Peyer's patch (tissue), 4 donors: ENCODE measurements around the gene HOXA4. TPM values are rescaled to one million over a fixed set of nuclear protein-coding genes. Genes with fewer than 3 reads are reported as not detected.
A peak's percentile ranks its signal among the peaks of the same experiment; 100 is the strongest.

Experiments used
- DNase-seq, 3 donors: peaks; one replicate each; pipeline ENCODE4 v3.0.0-alpha.2; 2017 to 2019
- H3K27ac ChIP-seq, 4 donors: fragments of 200-600 bp; sonication (generic); one replicate each; pipeline ENCODE4 v1.5.1; 2016 to 2019
- H3K27me3 ChIP-seq, 2 donors: fragments of 200-600 bp; sonication (generic); one replicate each; pipeline ENCODE4 v1.5.1; 2019
- H3K36me3 ChIP-seq, 3 donors: fragments of 200-600 bp; sonication (generic); one replicate each; pipeline ENCODE4 v1.5.1; 2016 to 2019
- H3K4me1 ChIP-seq, 4 donors: fragments of 200-600 bp; sonication (generic); one replicate each; pipeline ENCODE4 v1.5.1; 2016 to 2019
- H3K4me3 ChIP-seq, 4 donors: fragments of 200-600 bp; sonication (generic); 1 replicate in 3 of 4; 2 replicates in 1 of 4; pipeline ENCODE4 v1.5.1; 2016 to 2019; ENCODE audit warnings: mild to moderate bottlenecking in 1 of 4
- H3K9me3 ChIP-seq, 4 donors: fragments of 200-600 bp; sonication (generic); one replicate each; pipeline ENCODE4 v1.5.1; 2016 to 2019; ENCODE audit warnings: mild to moderate bottlenecking in 1 of 4
- CTCF ChIP-seq, 6 experiments: fragments of 450-650 bp in 4 of 6; fragments of 200-600 bp in 2 of 6; sonication (generic) in 1 of 6; IDR thresholded peaks; one replicate each; pipeline ENCODE4 v1.5.1; 2017 to 2019; ENCODE audit warnings: antibody characterized with exemption in 6 of 6, mild to moderate bottlenecking in 3 of 6, moderate library complexity in 1 of 6
- POLR2A ChIP-seq, 2 donors: fragments of 450-650 bp; IDR thresholded peaks; one replicate each; pipeline ENCODE4 v1.5.1; 2017; ENCODE audit warnings: antibody characterized with exemption in 2 of 2, mild to moderate bottlenecking in 2 of 2, moderate library complexity in 2 of 2
- total RNA-seq, 4 donors: library from RNA; depleted of rRNA; stranded (reverse); fragments of >200 nt; gene quantifications; one replicate each; pipeline ENCODE4 v1.1.0, GENCODE V29; 2016

The HOXA4 gene
- total RNA-seq, 4 donors from 2014 or later: 2.6 to 11.5 (median 5.9) TPM

GRCh38 chr7:27173956-27174873 lies 43.7 kb upstream of the HOXA4 start, which contains the start of gene HOXA10:
Gene HOXA10 (minus strand): TSS chr7:27174320. CDS start chr7:27174306, 14 bp downstream.
- DNase-seq: peak in 2 of 3 donors; percentile 67 to 75
- Histone ChIP-seq H3K27ac (peak within 1 kb of the TSS; percentile 70 to 88 (median 86)), H3K9me3 (no peaks in the 10 kb centered on the region)

GRCh38 chr7:27173511-27173955 lies 43.0 kb upstream of the HOXA4 start:
- peaks cover 0 to 13% of the 10 kb centered on the region in 2 donors for H3K27me3 ChIP-seq
- peak in 2 of 3 donors; percentile 66 to 79 for DNase-seq
- peak overlapping the region; percentile 70 to 88 (median 86) for H3K27ac ChIP-seq
- no peaks in the 10 kb centered on the region for H3K9me3 ChIP-seq
- H3K4me3 ChIP-seq: peak overlapping the region; percentile 37 to 84 (median 69)
- H3K4me1 ChIP-seq: peaks cover 0 to 22% (median 11%) of the 10 kb centered on the region in 4 donors
- no peak for TF ChIP-seq CTCF (IDR thresholded peaks at IDR 0.05)
- no peak for TF ChIP-seq POLR2A (IDR thresholded peaks at IDR 0.05)
- H3K36me3 ChIP-seq: no peaks in the 10 kb centered on the region

More at GRCh38 chr7:27173956-27174873, 43.7 kb upstream of the HOXA4 start, which contains the start of gene HOXA10:
- Histone ChIP-seq H3K36me3 (no peaks in the 10 kb centered on the region), H3K27me3 (peaks cover 0 to 13% of the 10 kb centered on the region in 2 donors), H3K4me1 (peaks cover 0 to 22% (median 11%) of the 10 kb centered on the region in 4 donors), H3K4me3 (peak within 1 kb of the TSS; percentile 37 to 84 (median 69))
- no peak for TF ChIP-seq CTCF (IDR thresholded peaks at IDR 0.05)
- peak; percentile 51 to 68 for TF ChIP-seq POLR2A (IDR thresholded peaks at IDR 0.05)

GRCh38 chr7:27172823-27173510 lies 42.4 kb upstream of the HOXA4 start:
- no peaks in the 10 kb centered on the region for H3K36me3 ChIP-seq
- H3K27ac ChIP-seq: peak overlapping the region; percentile 70 to 88 (median 86)
- peak overlapping the region; percentile 37 to 84 (median 69) for H3K4me3 ChIP-seq
- TF ChIP-seq CTCF (IDR thresholded peaks at IDR 0.05): no peak
- TF ChIP-seq POLR2A (IDR thresholded peaks at IDR 0.05): no peak
- H3K4me1 ChIP-seq: peaks cover 0 to 22% (median 11%) of the 10 kb centered on the region in 4 donors
- no peaks in the 10 kb centered on the region for H3K9me3 ChIP-seq
- peaks cover 0 to 16% of the 10 kb centered on the region in 2 donors for H3K27me3 ChIP-seq
- peak in 2 of 3 donors; percentile 75 to 82 for DNase-seq

- peaks cover 0 to 16% of the 10 kb centered on the region in 2 donors for H3K27me3 ChIP-seq
- H3K27ac ChIP-seq: peak overlapping the region in 3 of 4 donors; percentile 85 to 88 (median 87)
- no peaks in the 10 kb centered on the region for H3K9me3 ChIP-seq
- H3K4me1 ChIP-seq: peaks cover 0 to 22% (median 11%) of the 10 kb centered on the region in 4 donors
- peak in 2 of 3 donors; percentile 46 to 56 for DNase-seq
- peak overlapping the region in 3 of 4 donors; percentile 37 to 84 (median 81) for H3K4me3 ChIP-seq
- no peaks in the 10 kb centered on the region for H3K36me3 ChIP-seq
- no peak for TF ChIP-seq CTCF (IDR thresholded peaks at IDR 0.05)
- TF ChIP-seq POLR2A (IDR thresholded peaks at IDR 0.05): no peak
Observed at GRCh38 chr7:27172315-27172774, 41.8 kb upstream of the HOXA4 start.
